Activated B cell treated with CpG ODN at 0.5 μM for 24 hours (primary cell): Measurements from ENCODE around the gene GBGT1. TPM values are rescaled to one million over a fixed set of nuclear protein-coding genes. Genes with fewer than 3 reads are reported as not detected.
"Not testable (repeated sequence)": the region's sequence is repeated elsewhere in the genome, so short reads cannot be mapped to it uniquely, and the experiment has no call there.

Source experiments
- ATAC-seq: fragments of 200-7000 bp; cut with Tn5 transposase; one replicate; pipeline ENCODE4 v1.10.0; 2021; ENCODE audit warnings: low read depth, mild to moderate bottlenecking, moderate library complexity
- CTCF ChIA-PET: fragments of 350-600 bp; sonication (Branson Sonifier 250); formaldehyde crosslinking; loops from one replicate; lab custom pipeline; 2021; ENCODE audit warnings: antibody characterized with exemption; lab: Charles Lee
- POLR2A ChIA-PET: fragments of 350-600 bp; sonication (Branson Sonifier 250); formaldehyde crosslinking; loops from one replicate; lab custom pipeline; 2021; ENCODE audit warnings: antibody characterized with exemption; lab: Charles Lee
- DNase-seq: peaks from one replicate; pipeline ENCODE4 v3.0.0; 2022
- H3K27ac Mint-ChIP-seq: one replicate; pipeline ENCODE4 v1.8.0; 2020; ENCODE audit warnings: mixed read lengths
- H3K27me3 Mint-ChIP-seq: one replicate; pipeline ENCODE4 v1.8.0; 2021; ENCODE audit warnings: mixed read lengths
- H3K36me3 Mint-ChIP-seq: one replicate; pipeline ENCODE4 v1.8.0; 2021; ENCODE audit warnings: low read depth, mixed read lengths
- H3K4me1 Mint-ChIP-seq: one replicate; pipeline ENCODE4 v1.8.0; 2021; ENCODE audit warnings: mixed read lengths
- H3K4me3 Mint-ChIP-seq: one replicate; pipeline ENCODE4 v1.8.0; 2020; ENCODE audit warnings: mild to moderate bottlenecking, mixed read lengths
- H3K9me3 Mint-ChIP-seq: one replicate; pipeline ENCODE4 v1.8.0; 2020; ENCODE audit warnings: mixed read lengths
- intact Hi-C: fragments of 100-400 bp; cut with micrococcal nuclease; formaldehyde crosslinking; loops from one replicate; pipeline ENCODE4 v1.15.1; 2024
- total RNA-seq: library from RNA; stranded (reverse); gene quantifications from 2 replicates; pipeline ENCODE4 v1.2.3, GENCODE V29; 2022
- TF ChIP-seq, protein P1 (sequence below): fragments of 200-600 bp; IDR thresholded peaks from one replicate; pipeline ENCODE4 v1.8.0; 2022; ENCODE audit warnings: antibody characterized with exemption, mild to moderate bottlenecking

Gene GBGT1
- total RNA-seq, 1 donor from 2014 or later = 49.5 TPM

DNA sequence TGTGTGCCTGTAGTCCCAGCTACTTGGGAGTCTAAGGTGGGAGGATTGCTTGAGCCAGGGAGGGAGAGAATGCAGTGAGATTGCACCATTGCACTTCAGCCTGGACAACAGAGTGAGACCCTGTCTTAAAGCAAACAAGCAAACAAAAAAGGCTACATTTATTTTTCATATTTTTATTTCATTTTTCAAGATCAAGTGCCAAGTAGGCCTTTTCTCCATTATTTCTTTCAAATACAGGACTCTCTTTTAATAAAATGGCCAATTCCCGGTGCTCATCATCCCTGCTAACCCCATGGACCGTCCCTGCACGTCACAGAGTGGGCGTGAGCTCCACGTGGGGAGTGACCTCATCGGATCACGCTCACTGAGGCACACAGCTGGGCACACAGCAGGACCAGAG, 9.3 kb upstream of the GBGT1 start:
- Mint-ChIP-seq H3K27me3 (peaks cover 8% of the 10 kb centered on the region), H3K27ac (no peak overlapping the region), H3K4me3 (no peak overlapping the region), H3K4me1 (peaks cover 17% of the 10 kb centered on the region), H3K9me3 (no peaks in the 10 kb centered on the region), H3K36me3 (no peaks in the 10 kb centered on the region)
- ChIA-PET CTCF (interaction anchor here (2.1 to 2.8 kb wide), 2 partner anchors 8 to 13 kb away, joined by 6 to 11 read pairs; no protein-coding TSS in a partner anchor), POLR2A (no interaction called here)
- ATAC-seq = no peak
- TF ChIP-seq, protein P1, sequence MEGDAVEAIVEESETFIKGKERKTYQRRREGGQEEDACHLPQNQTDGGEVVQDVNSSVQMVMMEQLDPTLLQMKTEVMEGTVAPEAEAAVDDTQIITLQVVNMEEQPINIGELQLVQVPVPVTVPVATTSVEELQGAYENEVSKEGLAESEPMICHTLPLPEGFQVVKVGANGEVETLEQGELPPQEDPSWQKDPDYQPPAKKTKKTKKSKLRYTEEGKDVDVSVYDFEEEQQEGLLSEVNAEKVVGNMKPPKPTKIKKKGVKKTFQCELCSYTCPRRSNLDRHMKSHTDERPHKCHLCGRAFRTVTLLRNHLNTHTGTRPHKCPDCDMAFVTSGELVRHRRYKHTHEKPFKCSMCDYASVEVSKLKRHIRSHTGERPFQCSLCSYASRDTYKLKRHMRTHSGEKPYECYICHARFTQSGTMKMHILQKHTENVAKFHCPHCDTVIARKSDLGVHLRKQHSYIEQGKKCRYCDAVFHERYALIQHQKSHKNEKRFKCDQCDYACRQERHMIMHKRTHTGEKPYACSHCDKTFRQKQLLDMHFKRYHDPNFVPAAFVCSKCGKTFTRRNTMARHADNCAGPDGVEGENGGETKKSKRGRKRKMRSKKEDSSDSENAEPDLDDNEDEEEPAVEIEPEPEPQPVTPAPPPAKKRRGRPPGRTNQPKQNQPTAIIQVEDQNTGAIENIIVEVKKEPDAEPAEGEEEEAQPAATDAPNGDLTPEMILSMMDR = no peak
- intact Hi-C loops = no loop called here
- no peak for DNase-seq

DNA sequence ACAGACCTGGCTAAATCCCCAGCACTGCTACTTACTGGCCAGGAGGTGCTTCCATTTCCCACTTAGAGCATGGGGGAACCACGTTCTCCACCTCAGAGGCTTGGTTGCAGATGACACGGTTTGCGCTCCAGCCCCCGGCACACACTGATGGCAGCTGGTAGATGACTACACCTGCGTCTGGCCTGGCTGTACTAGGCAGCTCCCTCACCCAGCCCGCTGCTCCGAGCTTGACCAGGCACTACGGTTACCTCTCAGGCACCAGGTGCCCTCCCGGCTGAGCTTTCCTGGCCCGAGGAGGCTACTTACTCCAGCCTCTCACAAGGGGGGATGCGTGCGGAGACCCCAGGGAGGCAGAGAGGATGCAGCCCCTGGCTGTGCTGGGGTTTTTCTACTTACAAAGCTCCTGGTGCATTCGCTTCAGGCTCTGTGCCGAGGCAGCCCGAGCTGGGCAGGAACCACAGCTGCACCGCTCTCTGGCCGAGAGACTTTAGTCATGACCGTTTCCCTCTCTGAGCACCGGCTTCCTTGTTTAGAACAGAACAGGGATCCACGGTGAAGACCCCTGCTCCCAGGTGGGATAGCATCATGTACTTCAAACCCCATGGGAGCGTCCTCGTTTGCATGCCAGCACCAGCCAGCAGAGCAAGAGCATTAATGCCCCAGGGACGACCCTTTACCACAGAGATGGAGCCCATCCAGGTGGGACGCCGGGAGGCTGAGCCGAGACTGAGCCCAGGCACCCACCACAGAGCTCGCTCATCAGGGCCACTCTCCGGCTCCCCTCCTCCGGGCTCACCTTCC, 7.6 kb upstream of the GBGT1 start:
- CTCF ChIA-PET = interaction anchor here (1.1 to 2.8 kb wide), 3 partner anchors 10 to 15 kb away, joined by 4 to 11 read pairs (median 6); no protein-coding TSS in a partner anchor
- Mint-ChIP-seq H3K4me1 (peaks cover 17% of the 10 kb centered on the region), H3K4me3 (peak overlapping the region; percentile 73), H3K9me3 (no peaks in the 10 kb centered on the region), H3K27me3 (peaks cover 7% of the 10 kb centered on the region), H3K27ac (no peak overlapping the region), H3K36me3 (no peaks in the 10 kb centered on the region)
- intact Hi-C loops = no loop called here
- DNase-seq (no peak), ATAC-seq (peak; percentile 76)
- POLR2A ChIA-PET = no interaction called here
- TF ChIP-seq, protein P1 = no peak

DNA sequence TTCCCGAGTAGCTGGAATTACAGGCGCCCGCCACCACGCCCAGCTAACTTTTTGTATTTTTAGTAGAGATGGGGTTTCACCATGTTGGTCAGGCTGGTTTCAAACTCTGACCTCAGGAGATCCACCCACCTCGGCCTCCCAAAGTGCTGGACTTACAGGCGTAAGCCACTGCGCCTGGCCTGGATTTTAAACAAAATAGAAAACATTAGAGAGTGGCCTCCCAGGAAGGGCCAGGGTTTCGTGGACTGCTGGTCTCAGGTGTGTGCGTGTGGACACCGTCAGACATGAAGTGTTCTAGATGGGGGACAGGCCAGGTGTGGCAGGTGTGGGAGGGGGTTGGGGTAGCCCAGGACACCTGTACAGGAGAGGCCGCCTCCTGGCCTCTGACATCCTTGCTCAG, 7.0 kb upstream of the GBGT1 start:
- no peak overlapping the region for H3K4me3 Mint-ChIP-seq
- no peaks in the 10 kb centered on the region for H3K9me3 Mint-ChIP-seq
- CTCF ChIA-PET = interaction anchor here (2.8 kb wide), 1 partner anchor 10 kb away, joined by 11 read pairs; no protein-coding TSS in a partner anchor
- intact Hi-C loops = no loop called here
- H3K27ac Mint-ChIP-seq = no peak overlapping the region
- H3K4me1 Mint-ChIP-seq = peaks cover 17% of the 10 kb centered on the region
- no peak for ATAC-seq
- TF ChIP-seq, protein P1 = no peak
- DNase-seq = no peak
- peaks cover 7% of the 10 kb centered on the region for H3K27me3 Mint-ChIP-seq
- H3K36me3 Mint-ChIP-seq = no peaks in the 10 kb centered on the region
- POLR2A ChIA-PET = no interaction called here

DNA sequence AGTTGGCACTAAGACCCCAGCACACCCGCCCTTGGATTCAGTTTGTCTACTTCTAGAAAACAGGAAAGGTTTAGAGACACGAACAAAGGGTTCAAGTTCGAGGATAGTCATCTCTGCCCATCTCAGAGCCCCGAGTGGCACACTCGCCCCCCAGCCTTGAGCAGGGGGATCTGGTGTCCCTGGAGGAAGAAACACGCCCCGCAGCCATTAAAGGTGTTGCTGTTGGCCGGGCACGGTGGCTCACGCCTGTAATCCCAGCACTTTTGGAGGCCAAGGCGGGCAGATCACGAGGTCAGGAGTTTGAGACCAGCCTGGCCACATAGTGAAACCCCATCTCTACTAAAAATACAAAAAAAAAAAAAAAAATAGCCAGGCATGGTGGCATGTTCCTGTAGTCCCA, 6.0 kb upstream of the GBGT1 start:
- CTCF ChIA-PET, DNase-seq, H3K9me3 Mint-ChIP-seq, ATAC-seq, POLR2A ChIA-PET, intact Hi-C loops, H3K27ac Mint-ChIP-seq, H3K27me3 Mint-ChIP-seq, H3K4me3 Mint-ChIP-seq, H3K36me3 Mint-ChIP-seq: not testable (repeated sequence)
- peaks cover 17% of the 10 kb centered on the region for H3K4me1 Mint-ChIP-seq

DNA sequence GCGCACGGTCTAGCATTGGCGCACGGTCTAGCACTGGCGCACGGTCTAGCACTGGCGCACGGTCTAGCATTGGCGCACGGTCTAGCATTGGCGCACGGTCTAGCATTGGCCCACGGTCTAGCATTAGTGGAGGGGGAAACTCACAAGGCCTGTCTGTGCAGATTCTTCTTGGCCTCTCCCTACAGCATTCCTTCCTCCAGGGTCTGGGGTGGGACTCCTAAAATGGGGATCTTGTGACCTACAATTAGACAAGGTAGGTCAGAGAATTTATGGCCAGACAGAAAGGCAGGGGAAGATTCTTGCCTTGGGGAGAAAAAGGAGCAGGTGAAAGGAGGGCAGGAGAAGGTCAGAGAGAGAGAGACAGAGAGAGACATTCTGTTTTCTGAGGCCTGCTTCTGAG, 5.4 kb upstream of the GBGT1 start:
- Mint-ChIP-seq H3K27ac (no peak overlapping the region), H3K27me3 (peaks cover 4% of the 10 kb centered on the region), H3K36me3 (no peaks in the 10 kb centered on the region), H3K4me1 (peaks cover 17% of the 10 kb centered on the region), H3K4me3 (no peak overlapping the region), H3K9me3 (no peaks in the 10 kb centered on the region)
- TF ChIP-seq, protein P1 = no peak
- ChIA-PET CTCF (no interaction called here), POLR2A (no interaction called here)
- intact Hi-C loops = no loop called here
- ATAC-seq = no peak
- DNase-seq = no peak
